T-helper 2 cell treated with Interferon-gamma antibody and Interleukin-4, amounts not matched to agents 100 ng/mL and 5 ng/mL, for 36 hours (primary cell): Measurements from ENCODE around the gene MYOCD. TPM values are rescaled to one million over a fixed set of nuclear protein-coding genes. Genes with fewer than 3 reads are reported as not detected.

Experiments
- intact Hi-C: fragments of 100-400 bp; cut with micrococcal nuclease; formaldehyde crosslinking; loops from one replicate; pipeline ENCODE4 v1.15.1; 2023
- total RNA-seq: library from RNA; stranded (reverse); gene quantifications from 2 replicates; pipeline ENCODE4 v1.2.3, GENCODE V29; 2022

MYOCD gene
- total RNA-seq, 1 donor from 2014 or later, result not detected

DNA sequence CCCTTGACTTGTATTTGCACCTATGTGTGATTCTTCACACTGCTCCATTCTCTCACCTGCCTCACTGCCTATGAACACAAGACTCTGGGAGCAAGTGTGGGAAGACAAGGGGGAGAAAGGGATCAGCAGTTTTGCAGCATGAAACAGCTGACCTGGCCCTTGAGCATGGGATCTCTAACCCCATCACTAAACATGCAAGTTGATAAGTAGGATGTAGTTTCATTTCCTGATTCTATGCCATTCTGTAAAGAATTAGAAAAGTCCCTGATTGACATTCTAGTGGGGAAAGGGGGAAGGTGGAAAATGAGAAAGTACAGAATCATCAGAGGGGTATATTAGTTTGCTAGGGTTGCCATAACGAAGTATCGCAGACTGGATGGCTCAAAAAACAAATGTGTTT, 25.3 kb upstream of the MYOCD start:
- intact Hi-C loops, result no loop called here

DNA sequence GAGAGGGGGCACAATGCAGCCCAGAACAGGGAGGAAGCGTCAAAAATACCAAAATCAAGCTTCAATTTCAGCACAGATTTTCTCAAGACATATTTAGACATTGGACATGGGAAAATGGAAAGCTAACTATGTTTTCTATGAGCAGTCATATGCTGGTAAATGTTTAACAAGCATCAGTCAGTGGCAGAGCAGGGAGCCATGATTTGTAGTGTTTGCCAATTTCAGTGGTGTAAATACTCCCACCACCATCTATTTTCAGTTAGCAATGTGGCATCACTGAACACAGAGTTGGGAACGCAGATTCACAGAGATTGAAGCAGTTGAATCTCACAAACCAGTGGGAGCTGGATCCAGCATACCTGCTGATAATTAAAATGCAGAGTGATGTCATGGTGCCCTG, 24.6 kb upstream of the MYOCD start:
- intact Hi-C loops, result no loop called here

DNA sequence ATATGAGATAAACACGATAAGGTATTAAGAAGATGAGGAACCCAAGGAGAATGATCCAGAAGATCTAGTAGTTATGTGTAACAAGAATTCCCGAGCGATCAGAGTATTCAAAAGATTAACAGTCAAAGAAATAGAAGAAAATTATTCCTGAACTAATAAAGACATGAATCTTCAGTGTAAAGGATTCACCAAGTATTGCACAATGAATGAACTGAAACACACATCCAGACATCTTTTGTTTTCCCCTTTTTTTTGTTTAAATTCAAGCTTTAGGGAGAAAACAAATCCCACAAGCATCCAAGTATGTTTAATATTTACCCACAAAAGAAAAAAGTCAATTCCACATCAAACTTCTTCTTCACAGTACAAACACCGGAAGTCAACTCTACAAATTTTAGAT, 23.7 kb upstream of the MYOCD start:
- intact Hi-C loops, result no loop called here

DNA sequence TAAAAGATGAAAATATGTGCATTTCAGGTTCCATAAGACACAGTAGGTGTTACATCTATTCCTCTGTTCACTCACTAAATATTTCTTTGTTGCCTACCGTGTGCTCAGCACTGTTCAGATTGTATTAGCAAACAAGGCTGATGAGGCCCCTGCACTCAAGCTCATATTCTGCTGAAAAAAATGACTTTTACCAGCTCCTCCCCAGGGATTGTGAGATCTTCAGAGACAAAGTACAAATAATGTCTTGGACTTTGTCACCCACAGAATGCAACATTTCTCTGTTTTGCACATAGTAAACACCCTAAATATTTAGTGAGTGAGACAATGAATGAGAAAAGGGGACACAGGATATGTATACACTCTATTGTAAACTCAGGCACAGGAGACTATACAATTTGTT, 21.9 kb upstream of the MYOCD start:
- intact Hi-C loops, result no loop called here

DNA sequence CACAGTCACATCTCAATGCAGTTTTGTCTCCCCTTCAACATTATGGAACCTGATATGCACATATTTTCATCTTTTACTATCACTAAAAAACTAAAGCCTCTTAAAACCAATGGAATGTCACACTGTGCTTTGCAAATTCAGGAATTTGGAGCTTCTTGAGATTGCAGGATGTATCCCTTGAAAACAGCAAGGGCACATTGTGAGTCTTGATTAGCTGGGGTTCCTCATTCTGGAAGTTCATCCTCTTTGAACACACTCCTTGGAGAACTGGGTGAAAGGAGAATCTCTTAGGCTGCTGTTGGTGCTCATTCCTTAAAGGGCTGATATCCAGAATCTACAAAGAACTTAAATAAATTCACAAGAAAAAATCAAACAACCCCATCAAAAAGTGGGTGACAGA, 21.1 kb upstream of the MYOCD start:
- intact Hi-C loops, result no loop called here

DNA sequence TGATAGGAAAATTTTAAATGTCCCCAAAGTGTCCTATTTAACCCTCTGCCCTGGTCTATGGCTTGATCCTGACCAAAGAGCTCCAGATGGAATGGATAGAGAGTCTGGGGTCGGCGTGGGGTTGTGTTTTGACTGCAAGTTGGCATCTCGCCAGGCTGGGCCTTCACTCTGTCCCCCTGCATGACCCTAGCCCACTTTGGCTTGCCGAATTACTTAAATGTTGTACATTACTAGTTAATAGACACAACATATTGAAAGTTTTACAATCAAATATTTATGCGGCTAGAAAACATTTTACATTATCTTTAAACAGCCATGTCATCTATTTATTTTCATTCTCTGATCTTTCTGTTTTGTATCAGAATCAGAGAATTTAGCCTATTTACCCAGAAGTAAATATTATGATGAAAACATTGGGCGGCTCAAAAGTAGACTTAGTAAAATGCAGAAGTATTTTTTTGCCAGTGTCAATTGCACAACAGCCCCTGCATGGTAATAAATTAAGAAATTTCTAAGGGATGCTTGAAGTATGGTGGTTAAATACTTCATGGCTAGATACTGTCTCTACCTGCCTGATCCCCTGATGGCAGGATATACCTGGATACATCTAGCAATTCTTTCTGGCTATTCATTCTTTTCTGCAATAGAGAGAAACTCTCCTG, 18.8 kb upstream of the MYOCD start:
- intact Hi-C loops, result no loop called here

DNA sequence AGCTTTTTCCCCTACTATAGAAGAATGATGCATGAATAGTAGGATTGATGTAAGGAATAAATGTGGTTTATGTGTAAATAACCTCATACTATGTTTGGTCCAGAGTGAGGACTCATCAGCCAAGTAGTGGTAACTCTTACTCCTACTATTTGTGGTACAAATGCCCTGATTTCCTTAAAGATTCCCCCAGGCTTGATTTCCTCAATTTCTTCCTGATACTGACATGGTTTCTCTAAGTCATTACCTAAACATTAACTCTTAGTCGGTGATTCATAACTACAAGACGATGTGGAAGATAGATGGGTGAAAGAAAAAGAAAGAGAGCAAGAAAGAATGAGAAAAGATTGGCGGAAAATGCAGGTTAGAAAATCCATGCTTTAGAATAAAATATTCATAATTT, 17.2 kb upstream of the MYOCD start:
- intact Hi-C loops, result no loop called here

DNA sequence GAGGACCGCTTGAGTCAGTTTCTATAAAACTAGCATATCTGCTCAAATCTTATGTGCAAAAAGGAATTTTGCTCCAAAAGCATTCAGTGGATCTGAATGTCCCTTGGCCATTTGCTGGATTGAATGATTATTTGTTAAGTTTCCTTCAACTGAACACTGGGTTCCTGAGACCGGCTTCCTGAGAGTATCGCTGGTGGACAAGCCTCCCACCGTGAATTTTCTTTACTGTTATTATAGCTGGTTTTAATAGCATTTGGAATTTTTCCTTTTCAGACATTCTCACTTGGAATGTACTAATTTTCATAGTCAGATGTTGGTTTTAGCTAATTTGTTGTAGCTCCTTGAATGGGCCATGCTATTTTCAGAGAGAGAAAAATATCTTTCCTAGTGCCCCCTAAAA, 9.8 kb upstream of the MYOCD start:
- intact Hi-C loops, result no loop called here

DNA sequence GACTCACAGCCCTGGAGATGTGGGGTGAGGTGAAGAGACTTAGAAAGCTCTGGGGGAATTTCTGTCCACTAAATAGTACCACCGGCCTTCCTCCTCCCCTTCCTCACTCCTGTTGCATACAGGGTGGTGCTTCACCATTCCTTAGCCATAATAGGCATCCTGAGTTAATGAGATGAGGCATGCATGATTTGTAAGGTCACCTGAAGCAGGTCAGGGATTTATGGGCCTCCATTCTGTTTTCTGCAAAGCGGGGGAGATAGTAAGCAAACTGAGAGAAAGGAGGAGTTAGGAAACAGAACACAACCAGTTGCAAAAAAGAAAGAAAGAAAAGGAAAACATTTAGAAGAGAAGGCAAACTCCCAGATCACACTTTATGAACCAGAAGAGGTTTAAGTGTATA, 9.3 kb upstream of the MYOCD start:
- intact Hi-C loops, result no loop called here

DNA sequence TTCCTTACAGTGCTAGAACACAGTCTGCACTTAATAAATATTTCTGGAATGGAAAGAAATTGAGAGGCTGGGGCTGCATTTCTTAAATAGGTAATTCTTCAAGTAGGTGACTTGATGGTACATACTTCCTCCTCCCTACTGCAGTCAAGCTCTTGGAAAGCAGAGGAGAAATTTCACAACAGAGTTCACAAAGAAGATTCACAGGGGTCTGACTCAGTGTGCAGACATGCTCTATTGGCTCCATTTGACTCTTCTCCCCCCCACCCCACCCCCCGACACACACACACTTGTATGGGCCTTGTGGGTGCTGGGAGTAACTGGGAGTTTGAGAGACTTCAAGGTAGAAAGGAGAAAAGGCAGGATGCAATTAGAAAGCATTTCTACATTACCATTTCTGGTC, 6.2 kb upstream of the MYOCD start:
- intact Hi-C loops, result no loop called here

DNA sequence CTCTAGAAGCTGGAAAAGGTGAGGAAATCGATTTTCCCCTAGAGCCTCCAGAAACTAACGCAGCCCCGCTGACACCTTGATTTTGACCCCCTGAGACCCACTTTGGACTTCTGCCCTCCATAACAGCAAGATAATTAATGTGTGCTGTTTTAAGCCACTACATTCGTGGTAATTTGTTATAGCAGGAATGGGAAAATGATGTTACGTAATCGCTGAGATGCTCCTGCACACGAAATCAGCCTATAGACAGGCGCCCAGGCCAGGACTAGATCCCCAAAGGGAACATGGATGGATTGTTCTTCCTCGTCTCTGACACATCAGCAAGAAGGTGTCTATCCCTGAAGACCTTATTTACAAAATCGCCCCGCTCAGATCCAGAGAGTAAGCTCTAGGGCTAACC, 1.4 kb upstream of the MYOCD start:
- intact Hi-C loops, result no loop called here

DNA sequence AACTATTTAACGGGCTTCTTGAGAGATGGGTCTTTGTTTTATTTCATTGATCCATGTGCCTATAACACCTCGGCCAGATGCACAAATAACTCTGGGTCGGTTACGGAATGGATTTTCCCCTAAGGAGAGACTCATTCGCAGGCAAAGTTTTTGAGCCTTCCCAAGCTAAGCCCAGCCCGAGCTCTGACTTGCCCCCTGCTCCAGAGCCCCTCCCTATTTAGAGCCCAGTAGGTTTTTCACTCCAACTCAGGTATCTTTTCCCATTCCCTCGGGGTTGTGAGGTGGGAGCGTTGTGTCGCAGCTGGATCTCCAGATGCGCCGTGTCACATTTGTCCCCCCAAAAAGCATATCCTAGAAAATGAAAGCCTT, 812 bp upstream of the MYOCD start:
- intact Hi-C loops, result no loop called here

DNA sequence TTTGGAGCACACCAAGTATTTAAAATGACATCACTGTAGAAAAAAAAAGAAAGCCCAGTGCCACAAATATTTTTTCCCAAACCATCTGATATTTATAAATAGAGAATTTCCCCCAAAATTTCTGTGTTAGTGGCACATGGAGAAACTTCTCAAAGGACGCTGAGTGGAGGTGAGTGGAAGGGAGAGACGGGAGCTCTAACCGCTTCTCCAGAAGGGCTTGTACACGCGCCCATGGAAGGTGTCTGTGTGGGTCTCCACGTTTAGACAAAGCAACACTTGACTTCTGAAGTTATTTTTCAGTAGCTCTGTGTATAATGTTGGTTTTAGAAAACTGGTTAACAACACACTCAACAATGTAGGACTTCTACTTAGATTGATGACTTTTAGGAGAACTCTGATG, 1.0 kb downstream of the MYOCD start:
- intact Hi-C loops, result no loop called here

DNA sequence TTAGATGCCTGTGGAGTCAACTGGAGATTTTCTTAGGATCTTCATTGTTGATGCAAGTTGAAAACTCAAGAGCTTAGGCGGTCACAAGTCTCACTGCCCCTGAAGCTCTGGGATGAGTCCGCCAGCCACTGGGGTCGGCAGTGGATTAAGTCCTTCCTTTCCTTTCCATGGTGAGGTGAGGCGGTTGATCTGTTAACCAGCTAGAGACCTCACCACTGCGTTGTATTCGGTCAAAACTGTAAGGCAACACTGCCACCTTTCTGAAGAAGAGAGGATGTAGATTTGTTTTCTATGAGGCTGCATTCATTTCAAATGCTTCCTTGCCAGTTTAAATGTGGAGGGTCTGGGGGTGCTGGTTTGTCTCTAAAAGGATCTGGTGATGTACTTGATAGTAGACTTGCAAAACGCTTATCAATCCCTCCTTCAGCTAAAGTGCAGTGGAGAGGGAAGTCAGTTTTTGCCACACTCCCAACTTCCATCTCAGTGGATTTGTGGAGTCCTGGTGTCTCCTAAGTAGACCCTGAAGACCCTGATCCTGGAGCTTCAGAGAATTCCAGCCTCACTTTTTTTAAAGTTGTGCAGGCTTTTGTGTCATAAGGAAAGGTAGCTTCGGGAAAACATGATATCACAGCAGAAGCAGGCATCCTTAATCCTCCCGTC, 1.7 kb downstream of the MYOCD start:
- intact Hi-C loops, result no loop called here

DNA sequence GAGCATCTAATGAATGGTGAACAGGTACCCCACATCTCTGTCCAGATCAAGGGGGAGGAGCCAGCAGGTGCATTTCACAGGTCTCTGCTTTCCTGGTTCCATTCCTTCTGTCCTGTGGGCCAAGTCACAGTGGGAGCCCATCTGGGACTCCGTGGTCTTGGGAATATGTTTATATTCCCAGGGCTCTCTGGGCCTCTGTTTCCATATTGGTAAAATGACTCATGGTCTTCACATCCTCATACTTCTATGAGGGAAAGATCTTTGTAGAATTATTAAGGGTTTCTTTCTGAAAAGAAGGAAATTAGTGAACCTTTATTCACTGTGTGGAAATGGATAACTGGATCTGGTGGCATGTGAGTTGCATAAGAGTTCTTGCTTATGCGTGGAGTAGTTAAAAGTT, 6.2 kb downstream of the MYOCD start:
- intact Hi-C loops, result no loop called here

DNA sequence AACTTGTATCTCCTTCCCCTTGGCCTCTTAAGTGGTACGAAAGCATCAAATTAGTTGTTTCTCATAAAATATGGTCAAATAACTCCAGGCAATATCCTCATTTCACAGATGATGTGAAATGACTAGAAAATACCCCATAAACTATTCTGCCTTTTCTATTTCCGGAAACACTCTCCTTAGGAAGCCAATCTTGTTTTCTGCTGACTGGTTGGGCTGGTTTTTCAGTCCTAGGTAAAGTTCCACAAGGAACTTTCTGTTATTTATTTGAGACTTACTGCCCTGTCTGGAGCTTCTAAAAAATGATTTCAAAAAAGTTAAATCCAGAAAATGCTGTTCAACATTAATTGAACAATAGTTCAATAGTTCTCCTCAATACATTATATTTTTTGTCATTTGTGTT, 7.3 kb downstream of the MYOCD start:
- intact Hi-C loops, result no loop called here

DNA sequence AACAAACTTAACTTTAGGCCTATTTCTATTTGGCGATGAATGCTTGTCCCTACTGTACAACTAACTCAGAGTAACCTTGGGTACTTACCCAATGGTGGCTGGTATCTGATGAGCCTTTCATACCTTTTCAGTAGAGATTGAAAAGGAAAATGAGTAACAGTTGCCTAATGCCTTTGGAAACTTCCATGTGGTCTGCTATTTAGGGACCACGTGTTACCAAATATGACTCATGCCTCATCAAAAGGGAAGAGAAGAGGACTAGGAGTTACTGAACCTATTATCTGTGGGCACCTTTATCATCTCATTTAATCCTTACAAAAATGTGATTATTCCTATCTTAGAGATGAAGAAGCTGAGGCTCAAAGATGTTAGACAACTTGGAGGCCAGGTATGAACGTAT, 8.1 kb downstream of the MYOCD start:
- intact Hi-C loops, result no loop called here

DNA sequence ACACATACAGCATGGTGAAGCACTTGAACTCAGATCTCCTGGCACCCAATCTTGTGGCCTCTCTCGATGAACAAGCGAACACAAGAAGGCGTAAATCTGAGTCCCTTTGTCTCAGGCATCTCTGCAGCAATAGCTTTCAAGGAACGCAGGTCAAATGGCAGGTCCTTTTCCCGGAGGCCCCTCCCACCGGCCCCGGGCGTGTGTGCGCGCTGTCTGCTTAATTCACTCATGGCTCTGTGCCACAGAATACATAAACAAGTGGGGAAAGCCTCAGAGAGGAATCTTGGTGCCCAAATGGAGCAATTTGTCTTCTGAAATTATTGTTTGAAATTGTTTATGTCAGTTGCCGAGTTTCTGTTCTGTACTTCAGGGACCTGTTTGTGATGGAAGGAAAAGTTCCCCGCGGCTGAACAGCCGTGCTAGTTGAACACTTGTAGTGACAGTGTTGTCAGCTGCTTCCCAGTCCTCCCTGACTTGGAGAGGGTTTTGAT, 14.8 kb downstream of the MYOCD start:
- intact Hi-C loops, result no loop called here

DNA sequence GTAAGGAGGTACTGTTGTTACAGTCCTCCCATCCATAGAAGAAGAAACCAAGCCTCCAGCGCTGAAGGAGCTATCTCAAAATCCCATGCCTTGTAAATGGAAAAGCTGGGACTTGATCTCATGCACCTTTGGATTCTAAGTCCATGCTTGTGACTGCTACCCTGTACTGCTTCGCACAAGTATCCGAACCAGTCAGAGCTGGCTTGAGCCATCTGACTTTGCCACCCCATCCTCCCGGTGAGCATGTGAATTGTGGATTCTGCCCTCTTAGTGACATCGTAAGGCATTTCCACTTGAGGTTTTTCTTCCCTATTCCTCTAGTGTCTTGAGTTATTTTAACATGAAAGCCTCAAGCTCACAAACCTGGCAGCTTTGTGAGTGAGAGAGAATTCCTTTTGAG, 15.3 kb downstream of the MYOCD start:
- intact Hi-C loops, result no loop called here

DNA sequence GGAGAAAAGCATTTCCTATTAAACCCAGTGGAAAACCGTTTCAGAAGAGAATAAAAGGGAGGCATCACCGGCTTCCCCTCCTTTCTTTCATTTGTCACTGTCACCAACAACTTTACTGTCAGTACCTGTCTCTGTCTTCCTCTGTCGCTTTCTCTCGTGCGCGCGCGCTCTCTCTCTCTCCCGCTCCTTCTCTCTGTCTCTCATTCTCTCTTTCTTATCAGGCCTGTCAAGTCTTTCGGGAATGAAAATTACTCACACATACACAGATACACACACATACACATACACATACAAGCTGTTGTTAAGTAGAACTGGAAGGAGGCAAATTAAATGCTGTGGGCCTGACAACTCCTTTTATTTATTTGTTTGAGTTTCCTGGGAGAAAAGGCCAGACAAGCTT, 17.6 kb downstream of the MYOCD start:
- intact Hi-C loops, result no loop called here

DNA sequence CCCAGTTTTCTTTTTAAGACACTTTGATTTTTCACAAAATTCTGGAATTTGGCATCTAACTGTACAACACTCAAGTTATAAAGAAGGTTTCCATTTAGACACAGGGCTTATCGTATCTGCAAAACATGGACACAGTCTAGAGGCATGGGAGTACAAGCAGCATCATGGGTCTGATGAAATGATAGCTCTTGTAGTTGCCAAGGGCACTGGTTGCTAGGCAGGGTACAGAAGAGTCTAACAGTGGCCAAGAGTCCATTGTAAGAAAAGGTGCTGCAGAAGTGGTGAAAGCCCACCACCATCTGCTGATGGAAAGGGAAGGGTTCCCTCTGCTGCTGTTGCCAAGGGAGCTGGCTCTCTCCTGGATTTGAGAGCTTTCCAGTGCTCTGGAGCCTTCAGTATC, 20.8 kb downstream of the MYOCD start:
- intact Hi-C loops, result no loop called here

DNA sequence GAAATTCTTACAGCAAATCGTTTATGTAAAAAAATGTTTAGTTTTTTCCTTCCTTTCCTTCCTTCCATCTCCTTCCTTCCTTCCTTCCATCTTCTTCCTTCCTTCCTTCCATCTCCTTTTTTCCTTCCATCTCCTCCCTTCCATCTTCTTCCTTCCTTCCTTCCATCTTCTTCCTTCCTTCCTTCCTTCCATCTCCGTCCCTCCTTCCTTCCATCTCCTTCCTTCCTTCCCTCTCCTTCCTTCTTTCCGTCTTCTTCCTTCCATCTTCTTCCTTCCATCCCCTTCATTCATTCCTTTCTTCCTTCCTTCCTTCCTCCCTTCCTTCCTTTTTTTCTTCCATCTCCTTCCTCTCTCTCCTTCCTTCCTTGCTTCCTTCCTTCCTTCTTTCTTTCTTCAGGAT, 22.7 kb downstream of the MYOCD start:
- intact Hi-C loops, result no loop called here

DNA sequence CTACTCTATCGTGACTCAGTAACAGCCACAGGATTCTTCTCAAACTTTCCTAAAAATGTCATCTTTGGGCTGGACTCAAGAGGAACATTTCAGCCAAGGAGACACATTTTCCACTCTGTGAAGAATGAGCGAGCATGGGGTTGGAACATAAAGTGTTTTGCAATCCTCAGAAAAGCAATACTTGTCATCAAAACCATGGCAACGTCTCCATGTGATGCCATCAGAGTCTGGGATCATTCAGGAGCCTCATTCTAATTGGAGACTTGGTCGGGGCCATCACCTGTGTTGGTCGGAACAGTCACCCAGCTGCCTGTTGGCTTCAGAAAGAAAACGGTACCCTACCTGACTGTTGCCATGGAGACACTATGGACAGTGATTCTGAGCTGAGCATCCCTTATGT, 25.5 kb downstream of the MYOCD start:
- intact Hi-C loops, result no loop called here

DNA sequence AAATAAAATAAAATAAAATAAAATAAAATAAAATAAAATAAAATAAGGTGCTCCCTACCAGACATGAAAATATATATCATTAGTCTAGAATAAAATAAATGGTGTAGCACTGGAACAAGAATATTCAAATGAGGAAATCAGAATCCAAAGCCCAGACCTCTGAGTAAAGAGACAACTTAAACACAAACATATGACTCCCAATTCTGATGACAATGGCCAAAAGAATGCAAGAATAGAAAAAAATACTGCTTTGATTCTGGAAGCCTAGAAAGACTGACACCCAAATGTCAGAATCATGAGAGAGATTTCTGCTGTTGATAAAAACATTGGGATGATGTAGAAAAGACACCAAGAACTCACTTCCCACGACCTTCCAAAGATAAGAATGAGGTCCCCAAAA, 27.9 kb downstream of the MYOCD start:
- intact Hi-C loops, result no loop called here
